Panc1 (cell line): Measurements from ENCODE around the gene GIT1.

Source experiments
- POLR2AphosphoS5 ChIP-seq: IDR thresholded peaks from 2 replicates; pipeline ENCODE4 v1.6.1; 2012; ENCODE audit warnings: mild to moderate bottlenecking, low read depth, low read length, moderate library complexity
- SIN3A ChIP-seq: IDR thresholded peaks from 2 replicates; pipeline ENCODE4 v1.6.1; 2012; ENCODE audit warnings: low read depth, mild to moderate bottlenecking, low read length, moderate library complexity, borderline replicate concordance; ENCODE audit not compliant: insufficient read depth
- TCF7L2 ChIP-seq: IDR thresholded peaks from 2 replicates; pipeline ENCODE4 v1.6.1; 2011; ENCODE audit warnings: mild to moderate bottlenecking, low read depth, low read length, inconsistent platforms
- TF ChIP-seq, protein P1 (sequence below): fragments of 450-650 bp; IDR thresholded peaks from 2 replicates; pipeline ENCODE4 v1.5.1; 2017; ENCODE audit warnings: mild to moderate bottlenecking
- TF ChIP-seq, protein P2 (sequence below), 2 experiments: IDR thresholded peaks; 2 replicates each; pipeline ENCODE4 v1.6.1; 2011 to 2012; ENCODE audit warnings: low read depth in 2 of 2, control low read depth in 1 of 2, low read length in 1 of 2, mild to moderate bottlenecking in 1 of 2, moderate library complexity in 1 of 2; ENCODE audit not compliant: insufficient read depth in 1 of 2

GRCh38 chr17:29615492-29616299, 26.2 kb upstream of the GIT1 start:
- TF ChIP-seq, protein P1, sequence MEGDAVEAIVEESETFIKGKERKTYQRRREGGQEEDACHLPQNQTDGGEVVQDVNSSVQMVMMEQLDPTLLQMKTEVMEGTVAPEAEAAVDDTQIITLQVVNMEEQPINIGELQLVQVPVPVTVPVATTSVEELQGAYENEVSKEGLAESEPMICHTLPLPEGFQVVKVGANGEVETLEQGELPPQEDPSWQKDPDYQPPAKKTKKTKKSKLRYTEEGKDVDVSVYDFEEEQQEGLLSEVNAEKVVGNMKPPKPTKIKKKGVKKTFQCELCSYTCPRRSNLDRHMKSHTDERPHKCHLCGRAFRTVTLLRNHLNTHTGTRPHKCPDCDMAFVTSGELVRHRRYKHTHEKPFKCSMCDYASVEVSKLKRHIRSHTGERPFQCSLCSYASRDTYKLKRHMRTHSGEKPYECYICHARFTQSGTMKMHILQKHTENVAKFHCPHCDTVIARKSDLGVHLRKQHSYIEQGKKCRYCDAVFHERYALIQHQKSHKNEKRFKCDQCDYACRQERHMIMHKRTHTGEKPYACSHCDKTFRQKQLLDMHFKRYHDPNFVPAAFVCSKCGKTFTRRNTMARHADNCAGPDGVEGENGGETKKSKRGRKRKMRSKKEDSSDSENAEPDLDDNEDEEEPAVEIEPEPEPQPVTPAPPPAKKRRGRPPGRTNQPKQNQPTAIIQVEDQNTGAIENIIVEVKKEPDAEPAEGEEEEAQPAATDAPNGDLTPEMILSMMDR, result no peak
- TF ChIP-seq SIN3A, result peak; percentile 40; the same call in 1 of the 2 replicates
- TF ChIP-seq, protein P2, sequence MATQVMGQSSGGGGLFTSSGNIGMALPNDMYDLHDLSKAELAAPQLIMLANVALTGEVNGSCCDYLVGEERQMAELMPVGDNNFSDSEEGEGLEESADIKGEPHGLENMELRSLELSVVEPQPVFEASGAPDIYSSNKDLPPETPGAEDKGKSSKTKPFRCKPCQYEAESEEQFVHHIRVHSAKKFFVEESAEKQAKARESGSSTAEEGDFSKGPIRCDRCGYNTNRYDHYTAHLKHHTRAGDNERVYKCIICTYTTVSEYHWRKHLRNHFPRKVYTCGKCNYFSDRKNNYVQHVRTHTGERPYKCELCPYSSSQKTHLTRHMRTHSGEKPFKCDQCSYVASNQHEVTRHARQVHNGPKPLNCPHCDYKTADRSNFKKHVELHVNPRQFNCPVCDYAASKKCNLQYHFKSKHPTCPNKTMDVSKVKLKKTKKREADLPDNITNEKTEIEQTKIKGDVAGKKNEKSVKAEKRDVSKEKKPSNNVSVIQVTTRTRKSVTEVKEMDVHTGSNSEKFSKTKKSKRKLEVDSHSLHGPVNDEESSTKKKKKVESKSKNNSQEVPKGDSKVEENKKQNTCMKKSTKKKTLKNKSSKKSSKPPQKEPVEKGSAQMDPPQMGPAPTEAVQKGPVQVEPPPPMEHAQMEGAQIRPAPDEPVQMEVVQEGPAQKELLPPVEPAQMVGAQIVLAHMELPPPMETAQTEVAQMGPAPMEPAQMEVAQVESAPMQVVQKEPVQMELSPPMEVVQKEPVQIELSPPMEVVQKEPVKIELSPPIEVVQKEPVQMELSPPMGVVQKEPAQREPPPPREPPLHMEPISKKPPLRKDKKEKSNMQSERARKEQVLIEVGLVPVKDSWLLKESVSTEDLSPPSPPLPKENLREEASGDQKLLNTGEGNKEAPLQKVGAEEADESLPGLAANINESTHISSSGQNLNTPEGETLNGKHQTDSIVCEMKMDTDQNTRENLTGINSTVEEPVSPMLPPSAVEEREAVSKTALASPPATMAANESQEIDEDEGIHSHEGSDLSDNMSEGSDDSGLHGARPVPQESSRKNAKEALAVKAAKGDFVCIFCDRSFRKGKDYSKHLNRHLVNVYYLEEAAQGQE (IDR thresholded peaks at IDR 0.05; ENCODE audit: insufficient read depth in 1 of 2, low read depth in 2 of 2, low read length in 1 of 2), result no peak
- no peak; the same call in 1 of the 2 replicates for TF ChIP-seq POLR2AphosphoS5
- no peak for TF ChIP-seq TCF7L2
